Measurements from ENCODE around the gene CDH16.

The CDH16 gene

DNA sequence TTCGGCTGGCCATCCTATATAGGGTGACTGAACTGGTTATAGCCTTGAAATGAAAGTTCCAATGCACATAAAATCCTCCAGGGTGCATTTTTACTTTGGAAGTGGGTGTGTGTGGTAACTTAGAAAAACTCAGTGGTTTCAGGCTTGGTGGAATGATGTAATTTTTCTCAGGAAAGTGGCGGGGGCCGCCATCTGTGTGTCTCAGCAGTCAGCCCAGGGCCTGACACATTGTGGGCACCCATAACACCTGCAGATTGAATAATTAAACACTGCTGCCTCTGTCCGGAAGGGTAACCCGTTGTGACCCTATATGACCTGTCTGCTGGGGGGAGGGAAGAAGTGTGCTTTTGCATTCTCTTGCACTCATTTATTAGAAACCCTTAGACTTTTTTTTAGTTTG is 40.6 kb downstream of the CDH16 start (continued):
- TF ChIP-seq, protein P1, sequence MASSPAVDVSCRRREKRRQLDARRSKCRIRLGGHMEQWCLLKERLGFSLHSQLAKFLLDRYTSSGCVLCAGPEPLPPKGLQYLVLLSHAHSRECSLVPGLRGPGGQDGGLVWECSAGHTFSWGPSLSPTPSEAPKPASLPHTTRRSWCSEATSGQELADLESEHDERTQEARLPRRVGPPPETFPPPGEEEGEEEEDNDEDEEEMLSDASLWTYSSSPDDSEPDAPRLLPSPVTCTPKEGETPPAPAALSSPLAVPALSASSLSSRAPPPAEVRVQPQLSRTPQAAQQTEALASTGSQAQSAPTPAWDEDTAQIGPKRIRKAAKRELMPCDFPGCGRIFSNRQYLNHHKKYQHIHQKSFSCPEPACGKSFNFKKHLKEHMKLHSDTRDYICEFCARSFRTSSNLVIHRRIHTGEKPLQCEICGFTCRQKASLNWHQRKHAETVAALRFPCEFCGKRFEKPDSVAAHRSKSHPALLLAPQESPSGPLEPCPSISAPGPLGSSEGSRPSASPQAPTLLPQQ (tag by site-specific recombination; IDR thresholded peaks at IDR 0.05) = no peak
- TF ChIP-seq, protein P2, sequence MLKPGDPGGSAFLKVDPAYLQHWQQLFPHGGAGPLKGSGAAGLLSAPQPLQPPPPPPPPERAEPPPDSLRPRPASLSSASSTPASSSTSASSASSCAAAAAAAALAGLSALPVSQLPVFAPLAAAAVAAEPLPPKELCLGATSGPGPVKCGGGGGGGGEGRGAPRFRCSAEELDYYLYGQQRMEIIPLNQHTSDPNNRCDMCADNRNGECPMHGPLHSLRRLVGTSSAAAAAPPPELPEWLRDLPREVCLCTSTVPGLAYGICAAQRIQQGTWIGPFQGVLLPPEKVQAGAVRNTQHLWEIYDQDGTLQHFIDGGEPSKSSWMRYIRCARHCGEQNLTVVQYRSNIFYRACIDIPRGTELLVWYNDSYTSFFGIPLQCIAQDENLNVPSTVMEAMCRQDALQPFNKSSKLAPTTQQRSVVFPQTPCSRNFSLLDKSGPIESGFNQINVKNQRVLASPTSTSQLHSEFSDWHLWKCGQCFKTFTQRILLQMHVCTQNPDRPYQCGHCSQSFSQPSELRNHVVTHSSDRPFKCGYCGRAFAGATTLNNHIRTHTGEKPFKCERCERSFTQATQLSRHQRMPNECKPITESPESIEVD (tag by site-specific recombination; IDR thresholded peaks at IDR 0.05) = no peak
- TF ChIP-seq SCRT1 (tag by site-specific recombination; IDR thresholded peaks at IDR 0.05; ENCODE audit: borderline replicate concordance) (no peak), TRIM28 (IDR thresholded peaks at IDR 0.05; ENCODE audit: borderline replicate concordance, low read length) (no peak), ZNF350 (tag by site-specific recombination; IDR thresholded peaks at IDR 0.05) (no peak), ZNF121 (tag by site-specific recombination; IDR thresholded peaks at IDR 0.05) (no peak), ZNF214 (tag by site-specific recombination; IDR thresholded peaks at IDR 0.05; ENCODE audit: borderline replicate concordance) (no peak), ZNF529 (tag by site-specific recombination; IDR thresholded peaks at IDR 0.05; ENCODE audit: insufficient replicate concordance) (no peak), ZNF555 (tag by site-specific recombination; conservative IDR thresholded peaks at IDR 0.05) (no peak), EGR2 (tag by site-specific recombination; IDR thresholded peaks at IDR 0.05; ENCODE audit: low read depth) (peak; percentile 23; the same call in 1 of the 2 replicates), ZSCAN4 (tag by site-specific recombination; IDR thresholded peaks at IDR 0.05) (no peak), ZNF621 (tag by site-specific recombination; IDR thresholded peaks at IDR 0.05) (no peak), ZNF140 (tag by site-specific recombination; IDR thresholded peaks at IDR 0.05) (no peak), ZNF138 (tag by site-specific recombination; IDR thresholded peaks at IDR 0.05; ENCODE audit: borderline replicate concordance) (no peak), PRDM1 (tag by site-specific recombination; IDR thresholded peaks at IDR 0.05) (peak; percentile 10; the same call in 1 of the 2 replicates), PATZ1 (tag by site-specific recombination; IDR thresholded peaks at IDR 0.05) (peak; percentile 48; the same call in 1 of the 2 replicates), ZNF426 (tag by site-specific recombination; IDR thresholded peaks at IDR 0.05) (no peak), ZNF37A (tag by site-specific recombination; IDR thresholded peaks at IDR 0.05) (no peak), SCRT2 (tag by site-specific recombination; IDR thresholded peaks at IDR 0.05) (no peak)
- TF ChIP-seq, protein P3, sequence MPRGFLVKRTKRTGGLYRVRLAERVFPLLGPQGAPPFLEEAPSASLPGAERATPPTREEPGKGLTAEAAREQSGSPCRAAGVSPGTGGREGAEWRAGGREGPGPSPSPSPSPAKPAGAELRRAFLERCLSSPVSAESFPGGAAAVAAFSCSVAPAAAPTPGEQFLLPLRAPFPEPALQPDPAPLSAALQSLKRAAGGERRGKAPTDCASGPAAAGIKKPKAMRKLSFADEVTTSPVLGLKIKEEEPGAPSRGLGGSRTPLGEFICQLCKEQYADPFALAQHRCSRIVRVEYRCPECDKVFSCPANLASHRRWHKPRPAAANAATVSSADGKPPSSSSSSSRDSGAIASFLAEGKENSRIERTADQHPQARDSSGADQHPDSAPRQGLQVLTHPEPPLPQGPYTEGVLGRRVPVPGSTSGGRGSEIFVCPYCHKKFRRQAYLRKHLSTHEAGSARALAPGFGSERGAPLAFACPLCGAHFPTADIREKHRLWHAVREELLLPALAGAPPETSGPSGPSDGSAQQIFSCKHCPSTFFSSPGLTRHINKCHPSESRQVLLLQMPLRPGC (tag by site-specific recombination; IDR thresholded peaks at IDR 0.05) = no peak
- TF ChIP-seq, protein P4, sequence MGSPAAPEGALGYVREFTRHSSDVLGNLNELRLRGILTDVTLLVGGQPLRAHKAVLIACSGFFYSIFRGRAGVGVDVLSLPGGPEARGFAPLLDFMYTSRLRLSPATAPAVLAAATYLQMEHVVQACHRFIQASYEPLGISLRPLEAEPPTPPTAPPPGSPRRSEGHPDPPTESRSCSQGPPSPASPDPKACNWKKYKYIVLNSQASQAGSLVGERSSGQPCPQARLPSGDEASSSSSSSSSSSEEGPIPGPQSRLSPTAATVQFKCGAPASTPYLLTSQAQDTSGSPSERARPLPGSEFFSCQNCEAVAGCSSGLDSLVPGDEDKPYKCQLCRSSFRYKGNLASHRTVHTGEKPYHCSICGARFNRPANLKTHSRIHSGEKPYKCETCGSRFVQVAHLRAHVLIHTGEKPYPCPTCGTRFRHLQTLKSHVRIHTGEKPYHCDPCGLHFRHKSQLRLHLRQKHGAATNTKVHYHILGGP (tag by site-specific recombination; IDR thresholded peaks at IDR 0.05) = no peak
- TF ChIP-seq, protein P5, sequence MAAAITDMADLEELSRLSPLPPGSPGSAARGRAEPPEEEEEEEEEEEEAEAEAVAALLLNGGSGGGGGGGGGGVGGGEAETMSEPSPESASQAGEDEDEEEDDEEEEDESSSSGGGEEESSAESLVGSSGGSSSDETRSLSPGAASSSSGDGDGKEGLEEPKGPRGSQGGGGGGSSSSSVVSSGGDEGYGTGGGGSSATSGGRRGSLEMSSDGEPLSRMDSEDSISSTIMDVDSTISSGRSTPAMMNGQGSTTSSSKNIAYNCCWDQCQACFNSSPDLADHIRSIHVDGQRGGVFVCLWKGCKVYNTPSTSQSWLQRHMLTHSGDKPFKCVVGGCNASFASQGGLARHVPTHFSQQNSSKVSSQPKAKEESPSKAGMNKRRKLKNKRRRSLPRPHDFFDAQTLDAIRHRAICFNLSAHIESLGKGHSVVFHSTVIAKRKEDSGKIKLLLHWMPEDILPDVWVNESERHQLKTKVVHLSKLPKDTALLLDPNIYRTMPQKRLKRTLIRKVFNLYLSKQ (tag by site-specific recombination; IDR thresholded peaks at IDR 0.05; ENCODE audit: borderline replicate concordance) = no peak

Data from HEK293 (cell line).